Activated naive CD4-positive, alpha-beta T cell treated with anti-CD3 and anti-CD28 coated beads, Interleukin-2, amount 50 U/mL, for 16 hours (primary cell): ENCODE measurements around the gene MAP3K19.
A peak's percentile ranks its signal among the peaks of the same experiment; 100 is the strongest.
"Not testable (repeated sequence)": the region's sequence is repeated elsewhere in the genome, so short reads cannot be mapped to it uniquely, and the experiment has no call there.

Experiments
- DNase-seq: peaks from one replicate; pipeline ENCODE4 v3.0.0-alpha.2; 2020

MAP3K19 gene

GRCh38 chr2:135050132-135050531 is 2.9 kb upstream of the MAP3K19 start:
- no peak for DNase-seq

- no peak for DNase-seq
Measured at GRCh38 chr2:135048122-135048521, 875 bp upstream of the MAP3K19 start.

GRCh38 chr2:135043345-135043744 is 3.9 kb downstream of the MAP3K19 start:
- peak; percentile 19 for DNase-seq

- DNase-seq = no peak
Measured at GRCh38 chr2:135037831-135038230, 9.4 kb downstream of the MAP3K19 start.

GRCh38 chr2:135033216-135033615 is 14.0 kb downstream of the MAP3K19 start:
- DNase-seq = not testable (repeated sequence)

GRCh38 chr2:135030826-135031225 is 16.4 kb downstream of the MAP3K19 start:
- no peak for DNase-seq

- DNase-seq = no peak
Measured at GRCh38 chr2:135029481-135030134, 17.6 kb downstream of the MAP3K19 start.

- no peak for DNase-seq
Measured at GRCh38 chr2:135023886-135024485, 23.3 kb downstream of the MAP3K19 start.

GRCh38 chr2:135022952-135023880 is 24.0 kb downstream of the MAP3K19 start:
- DNase-seq = no peak

GRCh38 chr2:135021618-135022017 is 25.6 kb downstream of the MAP3K19 start:
- DNase-seq = no peak

GRCh38 chr2:135011633-135012032 is 35.6 kb downstream of the MAP3K19 start:
- DNase-seq = no peak

- DNase-seq = no peak
Measured at GRCh38 chr2:135010200-135010942, 36.9 kb downstream of the MAP3K19 start.

GRCh38 chr2:135009339-135009738 is 37.9 kb downstream of the MAP3K19 start:
- no peak for DNase-seq

- DNase-seq = no peak
Measured at GRCh38 chr2:135005753-135006152, 41.5 kb downstream of the MAP3K19 start.

- peak; percentile 74 for DNase-seq
Measured at GRCh38 chr2:135004005-135004746, 43.1 kb downstream of the MAP3K19 start.

GRCh38 chr2:135002836-135003235 is 44.4 kb downstream of the MAP3K19 start:
- no peak for DNase-seq

GRCh38 chr2:134999521-134999920 is 47.7 kb downstream of the MAP3K19 start:
- no peak for DNase-seq

- no peak for DNase-seq
Measured at GRCh38 chr2:134988994-134989605, 58.1 kb downstream of the MAP3K19 start.

- no peak for DNase-seq
Measured at GRCh38 chr2:134985061-134985460, 62.2 kb downstream of the MAP3K19 start.

- no peak for DNase-seq
Measured at GRCh38 chr2:134982603-134983002, 64.6 kb downstream of the MAP3K19 start.

GRCh38 chr2:134980639-134981038 is 66.6 kb downstream of the MAP3K19 start:
- DNase-seq = no peak

GRCh38 chr2:134979221-134979620 is 68.0 kb downstream of the MAP3K19 start:
- no peak for DNase-seq
